Measurements from ENCODE around the gene ACTN1. TPM values are rescaled to one million over a fixed set of nuclear protein-coding genes. Genes with fewer than 3 reads are reported as not detected.

Gene ACTN1
- total and polyA plus RNA-seq, 2 of the 8 experiments (the other 6 are each of a cell fraction or from before 2014, with no cell fraction given) = 236 to 262 TPM

- peaks cover 10 to 99% of the 10 kb centered on the region in 2 experiments; a peak in 3 of 4 replicates for H3K79me2 ChIP-seq (ENCODE audit: control insufficient read depth in 1 of 2, insufficient read depth in 2 of 2, low read length in 2 of 2)
- FAIRE-seq = no peak
- TF ChIP-seq SIX5 (IDR thresholded peaks at IDR 0.05; ENCODE audit: low read depth, low read length) = no peak
- TF ChIP-seq SUZ12 (IDR thresholded peaks at IDR 0.05; ENCODE audit: low read length) = no peak
- no peak for TF ChIP-seq GABPA (IDR thresholded peaks at IDR 0.05; ENCODE audit: borderline replicate concordance, insufficient read depth, low read length)
- no peak for TF ChIP-seq SRF (IDR thresholded peaks at IDR 0.05; ENCODE audit: low read depth, low read length)
- no peak for TF ChIP-seq SAP30 (IDR thresholded peaks at IDR 0.05; ENCODE audit: insufficient read depth, insufficient replicate concordance, low read length)
- no peak for TF ChIP-seq JUND (IDR thresholded peaks at IDR 0.05; ENCODE audit: low read length)
- TF ChIP-seq E2F6 (IDR thresholded peaks at IDR 0.05) = no peak
- no peak for TF ChIP-seq KDM4A (IDR thresholded peaks at IDR 0.05; ENCODE audit: low read depth, low read length, severe bottlenecking)
- no peak for TF ChIP-seq POU5F1 (IDR thresholded peaks at IDR 0.05; ENCODE audit: low read depth, low read length)
- TF ChIP-seq NANOG (IDR thresholded peaks at IDR 0.05; ENCODE audit: insufficient read depth, low read depth, low read length, poor library complexity, severe bottlenecking) = no peak
- no peak for TF ChIP-seq SP1 (IDR thresholded peaks at IDR 0.05; ENCODE audit: low read depth, low read length)
These were observed 23.8 kb downstream of the ACTN1 start for GRCh38 chr14:68955164-68955850.

More at GRCh38 chr14:68955164-68955850, 23.8 kb downstream of the ACTN1 start:
- Histone ChIP-seq H3K23me2 (ENCODE audit: low read depth, low read length) (no peaks in the 10 kb centered on the region), H3K18ac (ENCODE audit: extremely low read depth, low read length) (no peak overlapping the region), H2BK20ac (ENCODE audit: low read length) (no peak overlapping the region), H3K27me3 (replicated peaks in 1 of 4; ENCODE audit: control insufficient read depth in 3 of 4, extremely low read depth in 1 of 4, insufficient read depth in 3 of 4, low read length in 3 of 4) (no peaks in the 10 kb centered on the region; a peak in 1 of 7 replicates), H2BK12ac (ENCODE audit: low read depth, low read length) (no peak overlapping the region), H3K4me1 (replicated peaks in 1 of 4; ENCODE audit: control insufficient read depth in 3 of 4, insufficient read depth in 4 of 4, low read length in 3 of 4) (peaks cover 0 to 7% (median 2%) of the 10 kb centered on the region in 4 experiments; a peak in 6 of 7 replicates), H3K36me3 (ENCODE audit: control insufficient read depth in 2 of 4, insufficient read depth in 4 of 4, low read length in 3 of 4) (peaks cover 0 to 8% (median 4%) of the 10 kb centered on the region in 4 experiments; a peak in 3 of 8 replicates), H3K9ac (replicated peaks in 1 of 4; ENCODE audit: extremely low read depth in 1 of 4, low read depth in 3 of 4, low read length in 3 of 4) (no peak overlapping the region), H4K20me1 (replicated peaks in 1 of 2; ENCODE audit: control insufficient read depth in 1 of 2, insufficient read depth in 2 of 2, low read length in 2 of 2) (peaks cover 13 to 32% of the 10 kb centered on the region in 2 experiments), H3K4me2 (ENCODE audit: insufficient read depth in 1 of 2, low read depth in 2 of 2, low read length in 2 of 2) (no peak overlapping the region), H3K79me1 (ENCODE audit: low read depth, low read length) (peaks cover 36% of the 10 kb centered on the region), H3K23ac (ENCODE audit: insufficient read length) (no peak overlapping the region), H3K4me3 (ENCODE audit: extremely low read depth in 1 of 4, insufficient read depth in 2 of 4, low read depth in 3 of 4, low read length in 4 of 4) (no peak overlapping the region), H2AK5ac (ENCODE audit: low read depth, low read length) (no peak overlapping the region), H3K4ac (replicated peaks; ENCODE audit: insufficient read length, low read depth, low read length) (no peak overlapping the region), H2AFZ (ENCODE audit: low read length) (no peak overlapping the region), H2BK15ac (ENCODE audit: low read length) (peak overlapping the region; percentile 53; the same call in 1 of the 2 replicates), H3K56ac (replicated peaks; ENCODE audit: insufficient read length, low read depth, low read length) (no peak overlapping the region), H2BK5ac (ENCODE audit: low read depth, low read length) (peak overlapping the region; percentile 62; the same call in 1 of the 2 replicates), H4K91ac (replicated peaks; ENCODE audit: insufficient read length, low read length) (no peak overlapping the region), H4K5ac (ENCODE audit: insufficient read length, low read depth, low read length) (no peak overlapping the region), H2BK120ac (replicated peaks; ENCODE audit: low read depth, low read length) (no peak overlapping the region), H3K27ac (ENCODE audit: low read depth, low read length) (no peak overlapping the region), H3K14ac (ENCODE audit: insufficient read length) (no peak overlapping the region), H3K9me3 (ENCODE audit: insufficient read depth in 2 of 2, low read depth in 1 of 2, low read length in 1 of 2) (no peaks in the 10 kb centered on the region), H4K8ac (ENCODE audit: extremely low read depth, insufficient read depth, low read length) (peak overlapping the region; percentile 73; the same call in 1 of the 2 replicates)
- no peak for DNase-seq (ENCODE audit: low read depth in 1 of 2, low spot score in 2 of 2)
- ChIA-PET CTCF (ENCODE audit: partially characterized antibody) (interaction anchor here (0.7 to 19.1 kb wide), 10 partner anchors 11 to 152 kb away, joined by 3 to 291 read pairs (median 4); no protein-coding TSS in a partner anchor), POLR2A (ENCODE audit: partially characterized antibody) (interaction anchor here (0.7 to 2.2 kb wide), 4 partner anchors 10 to 80 kb away, joined by 3 to 8 read pairs (median 4); partner anchors contain the start of gene ACTN1)
- WGBS, 2 experiments (ENCODE audit: extremely low coverage in 1 of 2, insufficient coverage in 1 of 2, insufficient read length in 1 of 2, insufficient replicate concordance in 2 of 2, low coverage in 1 of 2, low lambda C conversion rate in 2 of 2, missing lambda C conversion rate in 1 of 2) = 92% methylated on average over 10 of the region's 10 CpGs; no CpG with 5 or more reads in 1 of the 2 experiments

Measured in H1 (cell line).